HCT116 (cell line): ENCODE measurements around the gene MUC4. TPM values are rescaled to one million over a fixed set of nuclear protein-coding genes. Genes with fewer than 3 reads are reported as not detected.

Source experiments
- ATAC-seq: fragments of 200-7000 bp; cut with Tn5 transposase; 2 replicates; pipeline ENCODE4 v1.9.1; 2020; ENCODE audit warnings: mild to moderate bottlenecking, moderate library complexity
- BruUV-seq: library from RNA; stranded (reverse); fragments of 400-500 nt; replicated peaks from 2 replicates; lab custom pipeline; 2021; lab: Mats Ljungman, UMichigan
- CTCF ChIA-PET: fragments of 300-600 bp; sonication (Branson Sonifier 250); formaldehyde crosslinking; loops from one replicate; lab custom pipeline; 2021; ENCODE audit warnings: antibody characterized with exemption; lab: Charles Lee
- POLR2A ChIA-PET: fragments of 300-600, 350-600 bp; sonication (Branson Sonifier 250); formaldehyde crosslinking; loops from one replicate; lab custom pipeline; 2021; ENCODE audit warnings: antibody characterized with exemption; lab: Charles Lee
- RAD21 ChIA-PET, 2 experiments: fragments of 300-600 bp; sonication (Branson Sonifier 250); formaldehyde crosslinking; loops; one replicate each; lab custom pipeline; 2023; ENCODE audit warnings: low total read pairs in 2 of 2; ENCODE audit not compliant: uncharacterized antibody in 2 of 2, unreplicated experiment in 2 of 2, low non-redundant PET in 1 of 2; lab: Charles Lee
- DNase-seq: peaks from one replicate; pipeline ENCODE4 v3.0.0-alpha.2; 2010; ENCODE audit warnings: low read depth, low spot score
- H2AFZ ChIP-seq: fragments of 200-600 bp; shearing (Covaris generic), sonication (generic); 2 replicates; pipeline ENCODE4 v1.6.1; 2017; ENCODE audit warnings: low read depth, mixed run types, mixed read lengths, antibody characterized with exemption, low read length; ENCODE audit not compliant: poor library complexity, severe bottlenecking
- H3K27ac ChIP-seq: 2 replicates; pipeline ENCODE4 v1.5.1; 2012; ENCODE audit warnings: low read depth, low read length
- H3K27me3 ChIP-seq: fragments of 200-600 bp; sonication (generic); 2 replicates; pipeline ENCODE4 v1.6.1; 2016; ENCODE audit warnings: mixed run types, low read length, mixed read lengths; ENCODE audit not compliant: insufficient read depth
- H3K36me3 ChIP-seq, 2 experiments: fragments of 200-500 bp in 1 of 2; fragments of 200-600 bp in 1 of 2; sonication (Bioruptor generic) in 1 of 2; sonication (generic) in 1 of 2; 2 replicates each; pipeline versions ENCODE4 v1.5.1 to v1.6.1; 2014 to 2016; ENCODE audit warnings: low read length in 2 of 2, inconsistent platforms in 1 of 2, mixed read lengths in 1 of 2, mixed run types in 1 of 2; ENCODE audit not compliant: insufficient read depth in 2 of 2, control insufficient read depth in 1 of 2
- H3K4me1 ChIP-seq, 2 experiments: fragments of 200-600 bp in 1 of 2; sonication (generic) in 1 of 2; 2 replicates each; pipeline versions ENCODE4 v1.5.1 to v1.6.1; 2012 to 2017; ENCODE audit warnings: low read length in 2 of 2, inconsistent platforms in 1 of 2, mild to moderate bottlenecking in 1 of 2, mixed read lengths in 1 of 2, mixed run types in 1 of 2, moderate library complexity in 1 of 2; ENCODE audit not compliant: insufficient read depth in 2 of 2, control insufficient read depth in 1 of 2
- H3K4me2 ChIP-seq: fragments of 200-600 bp; sonication (generic); 2 replicates; pipeline ENCODE4 v1.6.1; 2017; ENCODE audit warnings: mixed run types, low read length, mixed read lengths
- H3K4me3 ChIP-seq, 2 experiments: fragments of 200-600 bp in 1 of 2; sonication (generic) in 1 of 2; replicated peaks in 1 of 2; 2 replicates each; pipeline ENCODE4 v1.5.1; 2011 to 2016; ENCODE audit warnings: low read length in 2 of 2, control low read depth in 1 of 2, low read depth in 1 of 2, mild to moderate bottlenecking in 1 of 2, mixed read lengths in 1 of 2, mixed run types in 1 of 2
- H3K79me2 ChIP-seq: fragments of 200-600 bp; sonication (generic); 2 replicates; pipeline ENCODE4 v1.6.1; 2017; ENCODE audit warnings: mild to moderate bottlenecking, mixed run types, low read length, moderate library complexity, mixed read lengths; ENCODE audit not compliant: insufficient read depth
- H3K9ac ChIP-seq: fragments of 200-600 bp; sonication (generic); 2 replicates; pipeline ENCODE4 v1.6.1; 2016; ENCODE audit warnings: low read length, mixed read lengths
- H3K9me2 ChIP-seq: fragments of 200-600 bp; sonication (generic), shearing (Covaris generic); 2 replicates; pipeline ENCODE4 v1.6.1; 2017; ENCODE audit warnings: mixed run types, mild to moderate bottlenecking, moderate library complexity; ENCODE audit not compliant: insufficient read depth
- H3K9me3 ChIP-seq, 2 experiments: fragments of 200-500 bp in 1 of 2; fragments of 200-600 bp in 1 of 2; sonication (Bioruptor generic) in 1 of 2; sonication (generic) in 1 of 2; 2 replicates each; pipeline ENCODE4 v1.6.1; 2014 to 2017; ENCODE audit warnings: low read length in 2 of 2, mixed read lengths in 2 of 2, inconsistent platforms in 1 of 2, low read depth in 1 of 2, mild to moderate bottlenecking in 1 of 2, mixed run types in 1 of 2, moderate library complexity in 1 of 2; ENCODE audit not compliant: control insufficient read depth in 1 of 2, insufficient read depth in 1 of 2
- H4K20me1 ChIP-seq: fragments of 200-600 bp; sonication (generic), shearing (Covaris generic); 2 replicates; pipeline ENCODE4 v1.6.1; 2017; ENCODE audit warnings: mixed run types, mild to moderate bottlenecking, moderate library complexity; ENCODE audit not compliant: insufficient read depth
- ATF3 ChIP-seq: IDR thresholded peaks from 2 replicates; pipeline ENCODE4 v1.6.1; 2012
- CEBPB ChIP-seq: IDR thresholded peaks from 2 replicates; pipeline ENCODE4 v1.6.1; 2012; ENCODE audit warnings: low read depth
- ELF1 ChIP-seq: IDR thresholded peaks from 2 replicates; pipeline ENCODE4 v1.6.1; 2012; ENCODE audit warnings: low read depth, borderline replicate concordance
- EZH2 ChIP-seq: fragments of 200-600 bp; sonication (generic); IDR thresholded peaks from 2 replicates; pipeline ENCODE4 v1.6.1; 2017; ENCODE audit warnings: antibody characterized with exemption, mixed run types
- EZH2phosphoT487 ChIP-seq: fragments of 200-600 bp; IDR thresholded peaks from 2 replicates; pipeline ENCODE4 v1.6.1; 2018; ENCODE audit warnings: antibody characterized with exemption, borderline replicate concordance
- JUND ChIP-seq: IDR thresholded peaks from 2 replicates; pipeline ENCODE4 v1.6.1; 2012
- MAX ChIP-seq: IDR thresholded peaks from 2 replicates; pipeline ENCODE4 v1.6.1; 2012
- POLR2A ChIP-seq: IDR thresholded peaks from 2 replicates; pipeline ENCODE4 v1.7.0; 2011; ENCODE audit warnings: borderline replicate concordance; ENCODE audit not compliant: insufficient read depth, insufficient read length; ENCODE audit errors: extremely low read depth
- RAD21 ChIP-seq: IDR thresholded peaks from 2 replicates; pipeline ENCODE4 v1.6.1; 2012; ENCODE audit warnings: low read depth, mild to moderate bottlenecking
- SIN3A ChIP-seq: IDR thresholded peaks from 2 replicates; pipeline ENCODE4 v1.6.1; 2012; ENCODE audit warnings: low read depth
- SP1 ChIP-seq: IDR thresholded peaks from 2 replicates; pipeline ENCODE4 v1.6.1; 2012; ENCODE audit warnings: low read depth
- SRF ChIP-seq: IDR thresholded peaks from 2 replicates; pipeline ENCODE4 v1.6.1; 2012; ENCODE audit warnings: low read depth
- TCF7L2 ChIP-seq: IDR thresholded peaks from 2 replicates; pipeline ENCODE4 v1.7.0; 2011; ENCODE audit warnings: borderline replicate concordance, inconsistent platforms; ENCODE audit not compliant: insufficient read depth, insufficient read length; ENCODE audit errors: extremely low read depth
- YY1 ChIP-seq: IDR thresholded peaks from 2 replicates; pipeline ENCODE4 v1.6.1; 2011; ENCODE audit warnings: low read length, low read depth, moderate library complexity, mild to moderate bottlenecking; ENCODE audit not compliant: insufficient replicate concordance; ENCODE audit errors: extremely low read depth
- ZBTB33 ChIP-seq: IDR thresholded peaks from 2 replicates; pipeline ENCODE4 v1.6.1; 2011; ENCODE audit warnings: mild to moderate bottlenecking, low read length, moderate library complexity; ENCODE audit not compliant: insufficient replicate concordance; ENCODE audit errors: extremely low read depth
- ZFX ChIP-seq: fragments of 450-650 bp; IDR thresholded peaks from 2 replicates; pipeline ENCODE4 v1.6.1; 2017
- intact Hi-C: fragments of 100-400 bp; cut with micrococcal nuclease; formaldehyde crosslinking; loops from 2 replicates; pipeline ENCODE4 v1.10.0; 2022
- total RNA-seq: library from RNA; stranded (reverse); gene quantifications from one replicate; pipeline ENCODE4 v1.2.1, GENCODE V29; 2021; ENCODE audit not compliant: unreplicated experiment

MUC4 gene
- total RNA-seq, 1 experiment from 2014 or later: 0.64 TPM

- Histone ChIP-seq H3K79me2 (no peaks in the 10 kb centered on the region), H3K9me3 (peaks cover 0 to 7% of the 10 kb centered on the region in 2 experiments; a peak in 1 of 4 replicates), H3K9me2 (no peaks in the 10 kb centered on the region), H3K9ac (no peak overlapping the region), H3K4me2 (no peak overlapping the region), H3K27ac (no peak overlapping the region), H3K4me1 (peaks cover 12 to 18% of the 10 kb centered on the region in 2 experiments), H3K27me3 (no peaks in the 10 kb centered on the region), H3K4me3 (no peak overlapping the region), H3K36me3 (0 out of 4 replicates have a peak, but pooled peaks cover 0 to 5% of the 10 kb centered on the region in 2 experiments), H4K20me1 (no peaks in the 10 kb centered on the region), H2AFZ (peak overlapping the region; percentile 61)
- ATAC-seq (no peak), DNase-seq (no peak)
- ChIA-PET RAD21 (no interaction called here), POLR2A (no interaction called here), CTCF (no interaction called here)
- intact Hi-C loops: loop anchor here (2.0 kb wide), 1 partner anchor 36 kb away; no protein-coding TSS in a partner anchor
- no peak for TF ChIP-seq MAX
- TF ChIP-seq ELF1: no peak
- no peak for TF ChIP-seq JUND
- TF ChIP-seq CEBPB: no peak
- TF ChIP-seq RAD21: no peak
- TF ChIP-seq ZBTB33: no peak
- TF ChIP-seq TCF7L2: no peak
- no peak for TF ChIP-seq ZFX
- no peak for TF ChIP-seq SIN3A
- TF ChIP-seq EZH2: no peak
- TF ChIP-seq YY1: no peak
- no peak for TF ChIP-seq SP1
- no peak for TF ChIP-seq POLR2A
- no peak for TF ChIP-seq ATF3
- TF ChIP-seq EZH2phosphoT487: no peak
- no peak for TF ChIP-seq SRF
- no TSS peak for BruUV-seq
Observed at GRCh38 chr3:195844671-195845218, 33.0 kb upstream of the MUC4 start.
